HepG2 (cell line): ENCODE data around the gene CHRNB1. TPM values are rescaled to one million over a fixed set of nuclear protein-coding genes. Genes with fewer than 3 reads are reported as not detected.
A peak's percentile ranks its signal among the peaks of the same experiment; 100 is the strongest.

Source experiments
- ATAC-seq: fragments of 200-7000 bp; cut with Tn5 transposase; 3 replicates; pipeline ENCODE4 v1.9.1; 2020; ENCODE audit warnings: mild to moderate bottlenecking, moderate library complexity
- BruUV-seq: library from RNA; stranded (reverse); fragments of 400-500 nt; replicated peaks from 2 replicates; lab custom pipeline; 2021; lab: Mats Ljungman, UMichigan
- CTCF ChIA-PET: fragments of 300-600 bp; formaldehyde crosslinking; extraction: SDS; loops from one replicate; lab custom pipeline; 2021; ENCODE audit warnings: low total read pairs, inconsistent platforms, low intra/inter-chr PET ratio; lab: Yijun Ruan, JAX
- POLR2A ChIA-PET: fragments of 350-600 bp; sonication (Branson Sonifier 250); formaldehyde crosslinking; loops from one replicate; lab custom pipeline; 2020; ENCODE audit warnings: antibody characterized with exemption, inconsistent platforms; lab: Yijun Ruan, JAX
- DNase-seq: peaks from one replicate; pipeline ENCODE4 v3.0.0-alpha.2; 2015; ENCODE audit warnings: low spot score
- FAIRE-seq: peaks from 3 replicates; lab custom pipeline; 2011; peaks lifted over from hg19 to GRCh38; lab: Jason Lieb, UNC
- H2AFZ ChIP-seq: one replicate; pipeline ENCODE4 v1.6.1; 2011; ENCODE audit warnings: low read length, inconsistent platforms
- H3K27ac ChIP-seq: fragments of 300-600 bp; 3 replicates; pipeline ENCODE4 v1.8.0; 2011; ENCODE audit warnings: mixed run types, mild to moderate bottlenecking, mixed read lengths, low read length, inconsistent platforms; ENCODE audit not compliant: insufficient read depth; ENCODE audit errors: extremely low read length
- H3K27me3 ChIP-seq, 2 experiments: fragments of 200-600 bp in 1 of 2; 2 replicates in 1 of 2; 3 replicates in 1 of 2; pipeline versions ENCODE4 v1.6.0 to v1.8.0; 2011; ENCODE audit warnings: low read length in 2 of 2, mild to moderate bottlenecking in 2 of 2, moderate library complexity in 2 of 2, inconsistent platforms in 1 of 2; ENCODE audit not compliant: insufficient read depth in 2 of 2, control insufficient read depth in 1 of 2
- H3K36me3 ChIP-seq, 2 experiments: fragments of 200-600 bp in 1 of 2; replicated peaks in 1 of 2; 2 replicates in 1 of 2; 3 replicates in 1 of 2; pipeline versions ENCODE4 v1.5.1 to v1.8.0; 2011; ENCODE audit warnings: low read length in 2 of 2, inconsistent platforms in 1 of 2; ENCODE audit not compliant: insufficient read depth in 2 of 2, control insufficient read depth in 1 of 2
- H3K4me1 ChIP-seq: 2 replicates; pipeline ENCODE4 v1.5.1; 2012; ENCODE audit warnings: low read length, inconsistent platforms; ENCODE audit not compliant: insufficient read depth
- H3K4me2 ChIP-seq: 2 replicates; pipeline ENCODE4 v1.6.0; 2011; ENCODE audit warnings: low read depth, low read length, inconsistent platforms
- H3K4me3 ChIP-seq, 3 experiments: fragments of 200-600 bp in 1 of 3; sonication (generic), shearing (Covaris generic) in 1 of 3; replicated peaks in 1 of 3; 2 replicates each; pipeline ENCODE4 v1.5.1; 2011 to 2016; ENCODE audit warnings: low read length in 3 of 3, inconsistent platforms in 2 of 3, low read depth in 2 of 3, mild to moderate bottlenecking in 2 of 3, control low read depth in 1 of 3, mixed read lengths in 1 of 3; ENCODE audit not compliant: insufficient read depth in 1 of 3
- H3K79me2 ChIP-seq: one replicate; pipeline ENCODE4 v1.6.1; 2011; ENCODE audit warnings: low read length, inconsistent platforms; ENCODE audit not compliant: insufficient read depth
- H3K9ac ChIP-seq: 2 replicates; pipeline ENCODE4 v1.6.0; 2011; ENCODE audit warnings: mild to moderate bottlenecking, low read depth, low read length, inconsistent platforms; ENCODE audit not compliant: insufficient read depth
- H3K9me3 ChIP-seq: 2 replicates; pipeline ENCODE4 v1.5.1; 2012; ENCODE audit warnings: mild to moderate bottlenecking, low read length
- H4K20me1 ChIP-seq: 2 replicates; pipeline ENCODE4 v1.6.0; 2011; ENCODE audit warnings: inconsistent platforms, mild to moderate bottlenecking, low read length, moderate library complexity; ENCODE audit not compliant: insufficient read depth
- PPARG ChIP-seq: conservative IDR thresholded peaks from 2 replicates; pipeline ENCODE4 v1.6.1; 2016; ENCODE audit warnings: missing biosample characterization, missing genetic modification reagents
- ZNF10 ChIP-seq: sonication (generic); formaldehyde crosslinking; IDR thresholded peaks from 2 replicates; pipeline ENCODE4 v1.4.0; 2020; ENCODE audit warnings: mild to moderate bottlenecking, low read depth, missing genetic modification reagents, borderline replicate concordance
- ZNF703 ChIP-seq: sonication (generic); formaldehyde crosslinking; IDR thresholded peaks from 2 replicates; pipeline ENCODE4 v1.5.1; 2020; ENCODE audit warnings: missing genetic modification reagents, mild to moderate bottlenecking, moderate library complexity, borderline replicate concordance
- WGBS: methylation state at CpG from one replicate; pipeline ENCODE4 v1.1.6; 2017; ENCODE audit warnings: low lambda C conversion rate; 5-methylcytosine and 5-hydroxymethylcytosine counted together
- in situ Hi-C: cut with HindIII; loops from 2 replicates; pipeline ENCODE4 v1.10.0; 2017; ENCODE audit warnings: low pct_unique_long_range_greater_than_20kb; ENCODE audit not compliant: extremely low pct_ligation_motif_present
- intact Hi-C: fragments of 100-400 bp; cut with micrococcal nuclease; formaldehyde crosslinking; loops from one replicate; pipeline ENCODE4 v1.10.0; 2022; ENCODE audit not compliant: unreplicated experiment
- polyA plus RNA-seq, 8 experiments: library from polyadenylated mRNA; depleted of rRNA in 3 of 8; stranded (reverse) in 7 of 8; unstranded in 1 of 8; fragments of >200 nt; fragmentation: Illumina TruSeq in 4 of 8; extraction: Trizol in 4 of 8; gene quantifications; 2 replicates each; pipeline versions ENCODE4 v1.2.1 to v1.2.3, GENCODE V29; 2011 to 2016; ENCODE audit warnings: low read depth in 4 of 8, missing spikeins in 1 of 8, mixed read lengths in 1 of 8; ENCODE audit not compliant: insufficient read depth in 1 of 8
- total RNA-seq, 5 experiments: library from RNA; depleted of rRNA; stranded (reverse); fragments of >200 nt; fragmentation: Illumina TruSeq; extraction: Trizol; gene quantifications; 2 replicates each; pipeline ENCODE4 v1.2.3, GENCODE V29; 2016; ENCODE audit warnings: low read depth in 1 of 5
- TF ChIP-seq, protein P1 (sequence below): sonication (generic); formaldehyde crosslinking; IDR thresholded peaks from 2 replicates; pipeline ENCODE4 v1.4.0; 2020; ENCODE audit warnings: missing genetic modification reagents
- TF ChIP-seq, protein P2 (sequence below): sonication (generic); formaldehyde crosslinking; IDR thresholded peaks from 2 replicates; pipeline ENCODE4 v1.9.0; 2022; ENCODE audit warnings: low read depth, missing genetic modification reagents

Gene CHRNB1
- total and polyA plus RNA-seq, 2 of the 13 experiments (the other 11 are each of a cell fraction or from before 2014, with no cell fraction given) = 5.4 to 33.7 TPM

DNA sequence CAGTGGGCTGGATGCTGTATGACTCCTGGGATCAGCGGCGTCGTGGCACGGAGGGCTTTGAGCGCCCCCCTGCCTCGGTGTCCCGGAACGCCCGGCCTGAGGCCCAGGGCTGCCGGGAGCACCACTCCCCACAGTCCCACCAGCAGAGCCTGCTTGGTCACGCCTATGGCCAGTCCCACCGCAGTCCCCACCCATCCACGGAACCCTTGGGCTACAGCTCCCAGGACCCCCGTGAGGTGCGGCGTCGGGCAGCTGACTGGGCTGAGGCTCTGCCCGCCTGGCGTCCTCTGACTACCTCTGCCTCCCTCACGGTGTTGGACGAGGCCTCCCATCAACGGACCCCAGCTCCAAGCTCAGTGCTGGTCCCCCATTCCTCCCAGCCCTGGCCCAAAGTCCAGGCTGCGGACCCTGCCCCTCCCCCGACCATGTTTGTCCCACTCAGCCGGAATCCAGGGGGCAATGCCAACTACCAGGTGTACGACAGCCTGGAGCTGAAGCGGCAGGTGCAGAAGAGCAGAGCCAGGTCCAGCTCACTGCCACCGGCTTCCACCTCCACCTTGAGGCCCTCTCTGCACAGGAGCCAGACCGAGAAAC, 17.9 kb upstream of the CHRNB1 start:
- H3K4me2 ChIP-seq = 0 out of 2 replicates have a peak overlapping the region, but pooled peaks have one; percentile 11
- no peaks in the 10 kb centered on the region for H3K79me2 ChIP-seq
- ATAC-seq (peak; percentile 32; the same call in 1 of the 3 replicates), DNase-seq (no peak), FAIRE-seq (no peak)
- no peak for TF ChIP-seq ZNF703 (CRISPR knock-in tag)
- TF ChIP-seq, protein P1, sequence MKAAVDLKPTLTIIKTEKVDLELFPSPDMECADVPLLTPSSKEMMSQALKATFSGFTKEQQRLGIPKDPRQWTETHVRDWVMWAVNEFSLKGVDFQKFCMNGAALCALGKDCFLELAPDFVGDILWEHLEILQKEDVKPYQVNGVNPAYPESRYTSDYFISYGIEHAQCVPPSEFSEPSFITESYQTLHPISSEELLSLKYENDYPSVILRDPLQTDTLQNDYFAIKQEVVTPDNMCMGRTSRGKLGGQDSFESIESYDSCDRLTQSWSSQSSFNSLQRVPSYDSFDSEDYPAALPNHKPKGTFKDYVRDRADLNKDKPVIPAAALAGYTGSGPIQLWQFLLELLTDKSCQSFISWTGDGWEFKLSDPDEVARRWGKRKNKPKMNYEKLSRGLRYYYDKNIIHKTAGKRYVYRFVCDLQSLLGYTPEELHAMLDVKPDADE (CRISPR knock-in tag) = no peak
- TF ChIP-seq ZNF10 = no peak
- TF ChIP-seq, protein P2, sequence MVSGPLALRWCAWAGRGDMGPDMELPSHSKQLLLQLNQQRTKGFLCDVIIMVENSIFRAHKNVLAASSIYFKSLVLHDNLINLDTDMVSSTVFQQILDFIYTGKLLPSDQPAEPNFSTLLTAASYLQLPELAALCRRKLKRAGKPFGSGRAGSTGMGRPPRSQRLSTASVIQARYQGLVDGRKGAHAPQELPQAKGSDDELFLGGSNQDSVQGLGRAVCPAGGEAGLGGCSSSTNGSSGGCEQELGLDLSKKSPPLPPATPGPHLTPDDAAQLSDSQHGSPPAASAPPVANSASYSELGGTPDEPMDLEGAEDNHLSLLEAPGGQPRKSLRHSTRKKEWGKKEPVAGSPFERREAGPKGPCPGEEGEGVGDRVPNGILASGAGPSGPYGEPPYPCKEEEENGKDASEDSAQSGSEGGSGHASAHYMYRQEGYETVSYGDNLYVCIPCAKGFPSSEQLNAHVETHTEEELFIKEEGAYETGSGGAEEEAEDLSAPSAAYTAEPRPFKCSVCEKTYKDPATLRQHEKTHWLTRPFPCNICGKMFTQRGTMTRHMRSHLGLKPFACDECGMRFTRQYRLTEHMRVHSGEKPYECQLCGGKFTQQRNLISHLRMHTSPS (CRISPR knock-in tag) = peak; percentile 34; the same call in 1 of the 2 replicates
- no peak for TF ChIP-seq PPARG (CRISPR knock-in tag)
- no peaks in the 10 kb centered on the region for H3K36me3 ChIP-seq
- no peak overlapping the region for H2AFZ ChIP-seq
- H3K4me1 ChIP-seq = peaks cover 8% of the 10 kb centered on the region
- ChIA-PET POLR2A (interaction anchor here (1.2 kb wide), 1 partner anchor 24 kb away, joined by 3 read pairs; no protein-coding TSS in a partner anchor), CTCF (no interaction called here)
- no peak overlapping the region; a peak in 1 of 6 replicates for H3K4me3 ChIP-seq
- H4K20me1 ChIP-seq = no peaks in the 10 kb centered on the region
- no peak overlapping the region for H3K27ac ChIP-seq
- no peak overlapping the region for H3K9ac ChIP-seq
- no TSS peak for BruUV-seq
- in situ Hi-C loops (no loop called here), intact Hi-C loops (no loop called here)
- H3K9me3 ChIP-seq = no peaks in the 10 kb centered on the region
- WGBS = 49% methylated on average over 12 of the region's 29 CpGs
- peaks cover 3% of the 10 kb centered on the region in 2 experiments; a peak in 3 of 5 replicates for H3K27me3 ChIP-seq
